Nephron (organoid): ENCODE results near the gene PLEKHA6.

Experiments
- H3K27ac Mint-ChIP-seq, 3 experiments: 2 replicates each; pipeline ENCODE4 v1.8.0; 2020; ENCODE audit warnings: mixed read lengths in 3 of 3, mild to moderate bottlenecking in 2 of 3, moderate library complexity in 1 of 3
- H3K27me3 Mint-ChIP-seq: 2 replicates; pipeline ENCODE4 v1.8.0; 2021; ENCODE audit warnings: low read depth, mild to moderate bottlenecking, moderate library complexity, mixed read lengths
- H3K36me3 Mint-ChIP-seq: 2 replicates; pipeline ENCODE4 v1.8.0; 2020; ENCODE audit warnings: low read depth, mixed read lengths
- H3K4me1 Mint-ChIP-seq: 2 replicates; pipeline ENCODE4 v1.8.0; 2020; ENCODE audit warnings: mixed read lengths
- H3K4me3 Mint-ChIP-seq, 3 experiments: 2 replicates each; pipeline ENCODE4 v1.8.0; 2020; ENCODE audit warnings: mild to moderate bottlenecking in 3 of 3, mixed read lengths in 3 of 3, moderate library complexity in 2 of 3
- H3K9me3 Mint-ChIP-seq: 2 replicates; pipeline ENCODE4 v1.8.0; 2020; ENCODE audit warnings: mixed read lengths
- TF ChIP-seq, protein P1 (sequence below), 3 experiments: fragments of 200-600 bp; sonication (generic); IDR thresholded peaks; one replicate each; pipeline ENCODE4 v1.5.0; 2021; ENCODE audit warnings: antibody characterized with exemption in 3 of 3; ENCODE audit not compliant: unreplicated experiment in 3 of 3

The PLEKHA6 gene

DNA sequence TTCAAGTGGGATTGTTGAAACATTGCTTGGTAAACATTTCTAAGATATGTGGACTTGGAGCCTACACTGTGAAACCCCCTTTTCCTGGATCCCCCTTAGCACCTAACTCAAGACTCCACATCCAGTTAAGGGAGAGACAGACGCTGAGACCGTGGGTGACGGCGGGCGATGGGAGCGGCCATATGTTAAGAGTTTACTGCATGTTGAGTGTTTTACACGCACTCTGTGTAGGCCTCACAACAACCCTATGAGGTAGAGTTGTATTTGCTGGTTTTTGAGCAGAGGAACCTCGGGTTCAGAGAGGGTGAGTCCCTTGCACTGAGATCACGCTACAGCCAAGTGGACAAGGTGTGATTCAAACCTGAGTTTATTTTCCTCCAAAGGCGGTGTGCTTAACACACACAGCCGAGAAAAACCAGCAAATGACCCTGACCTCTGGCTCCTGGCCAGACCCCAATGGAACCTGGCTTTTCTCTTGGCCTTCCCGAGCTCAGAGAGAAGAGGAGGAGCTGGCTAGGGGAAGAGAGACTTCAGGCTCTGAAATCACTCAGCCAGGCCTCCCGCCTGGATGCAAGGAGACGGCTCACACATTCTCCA is 99.0 kb downstream of the PLEKHA6 start:
- Mint-ChIP-seq H3K36me3 (peaks cover 56% of the 10 kb centered on the region), H3K4me1 (peaks cover 56% of the 10 kb centered on the region), H3K4me3 (no peak overlapping the region), H3K27me3 (no peaks in the 10 kb centered on the region), H3K9me3 (no peaks in the 10 kb centered on the region), H3K27ac (peak overlapping the region; percentile 8 to 35 (median 8))
- TF ChIP-seq, protein P1, sequence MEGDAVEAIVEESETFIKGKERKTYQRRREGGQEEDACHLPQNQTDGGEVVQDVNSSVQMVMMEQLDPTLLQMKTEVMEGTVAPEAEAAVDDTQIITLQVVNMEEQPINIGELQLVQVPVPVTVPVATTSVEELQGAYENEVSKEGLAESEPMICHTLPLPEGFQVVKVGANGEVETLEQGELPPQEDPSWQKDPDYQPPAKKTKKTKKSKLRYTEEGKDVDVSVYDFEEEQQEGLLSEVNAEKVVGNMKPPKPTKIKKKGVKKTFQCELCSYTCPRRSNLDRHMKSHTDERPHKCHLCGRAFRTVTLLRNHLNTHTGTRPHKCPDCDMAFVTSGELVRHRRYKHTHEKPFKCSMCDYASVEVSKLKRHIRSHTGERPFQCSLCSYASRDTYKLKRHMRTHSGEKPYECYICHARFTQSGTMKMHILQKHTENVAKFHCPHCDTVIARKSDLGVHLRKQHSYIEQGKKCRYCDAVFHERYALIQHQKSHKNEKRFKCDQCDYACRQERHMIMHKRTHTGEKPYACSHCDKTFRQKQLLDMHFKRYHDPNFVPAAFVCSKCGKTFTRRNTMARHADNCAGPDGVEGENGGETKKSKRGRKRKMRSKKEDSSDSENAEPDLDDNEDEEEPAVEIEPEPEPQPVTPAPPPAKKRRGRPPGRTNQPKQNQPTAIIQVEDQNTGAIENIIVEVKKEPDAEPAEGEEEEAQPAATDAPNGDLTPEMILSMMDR (IDR thresholded peaks at IDR 0.05; ENCODE audit: unreplicated experiment in 3 of 3) = no peak

DNA sequence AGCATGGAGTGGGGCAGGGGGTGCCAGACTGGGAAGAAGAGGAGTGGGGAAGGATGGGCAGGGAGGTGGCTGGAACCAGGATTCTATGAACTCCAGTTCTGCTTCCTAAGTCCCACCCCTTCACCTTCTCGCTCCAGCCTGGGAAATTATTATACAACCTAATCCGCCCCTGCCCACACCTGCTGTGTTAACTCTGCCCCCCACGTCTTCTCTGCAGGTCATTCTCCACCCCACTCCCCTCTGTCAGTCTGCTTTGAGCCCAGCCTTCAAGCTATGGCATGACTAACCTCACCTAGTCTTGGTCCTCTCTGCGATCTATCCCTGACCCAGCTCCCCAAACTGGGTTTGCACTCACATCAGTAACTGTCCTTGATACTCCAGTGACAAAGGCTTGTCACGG is 99.9 kb downstream of the PLEKHA6 start:
- no peak overlapping the region for H3K4me3 Mint-ChIP-seq
- peaks cover 62% of the 10 kb centered on the region for H3K36me3 Mint-ChIP-seq
- no peaks in the 10 kb centered on the region for H3K9me3 Mint-ChIP-seq
- peak overlapping the region in 2 of 3 experiments; percentile 1 to 35 for H3K27ac Mint-ChIP-seq
- H3K27me3 Mint-ChIP-seq = no peaks in the 10 kb centered on the region
- TF ChIP-seq, protein P1 (IDR thresholded peaks at IDR 0.05; ENCODE audit: unreplicated experiment in 3 of 3) = no peak
- peaks cover 50% of the 10 kb centered on the region for H3K4me1 Mint-ChIP-seq

DNA sequence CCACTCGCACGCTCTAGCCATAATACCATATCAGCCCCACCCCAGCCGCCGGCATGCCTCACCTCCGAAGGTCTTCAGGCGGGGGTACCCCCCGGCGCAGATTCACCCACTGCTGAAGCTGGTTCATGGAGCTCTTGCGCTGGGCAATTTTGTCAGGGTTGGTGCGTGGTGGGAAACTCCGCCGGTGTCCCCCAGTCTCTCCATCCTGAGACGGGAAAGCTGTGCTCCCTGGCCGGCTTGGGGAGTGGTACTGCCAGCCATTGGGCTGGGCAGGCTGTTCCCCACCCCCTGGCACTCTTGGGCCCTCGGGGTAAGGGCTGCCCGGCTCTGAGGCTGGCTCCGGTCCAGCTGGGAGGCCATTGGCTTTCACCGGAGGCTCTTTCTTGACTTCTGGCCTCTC is 100.5 kb downstream of the PLEKHA6 start:
- Mint-ChIP-seq H3K27ac (peak overlapping the region in 1 of 3 experiments; percentile 1), H3K4me3 (no peak overlapping the region), H3K4me1 (peaks cover 44% of the 10 kb centered on the region), H3K36me3 (peaks cover 62% of the 10 kb centered on the region), H3K9me3 (no peaks in the 10 kb centered on the region), H3K27me3 (no peaks in the 10 kb centered on the region)
- TF ChIP-seq, protein P1 (IDR thresholded peaks at IDR 0.05; ENCODE audit: unreplicated experiment in 3 of 3) = no peak

DNA sequence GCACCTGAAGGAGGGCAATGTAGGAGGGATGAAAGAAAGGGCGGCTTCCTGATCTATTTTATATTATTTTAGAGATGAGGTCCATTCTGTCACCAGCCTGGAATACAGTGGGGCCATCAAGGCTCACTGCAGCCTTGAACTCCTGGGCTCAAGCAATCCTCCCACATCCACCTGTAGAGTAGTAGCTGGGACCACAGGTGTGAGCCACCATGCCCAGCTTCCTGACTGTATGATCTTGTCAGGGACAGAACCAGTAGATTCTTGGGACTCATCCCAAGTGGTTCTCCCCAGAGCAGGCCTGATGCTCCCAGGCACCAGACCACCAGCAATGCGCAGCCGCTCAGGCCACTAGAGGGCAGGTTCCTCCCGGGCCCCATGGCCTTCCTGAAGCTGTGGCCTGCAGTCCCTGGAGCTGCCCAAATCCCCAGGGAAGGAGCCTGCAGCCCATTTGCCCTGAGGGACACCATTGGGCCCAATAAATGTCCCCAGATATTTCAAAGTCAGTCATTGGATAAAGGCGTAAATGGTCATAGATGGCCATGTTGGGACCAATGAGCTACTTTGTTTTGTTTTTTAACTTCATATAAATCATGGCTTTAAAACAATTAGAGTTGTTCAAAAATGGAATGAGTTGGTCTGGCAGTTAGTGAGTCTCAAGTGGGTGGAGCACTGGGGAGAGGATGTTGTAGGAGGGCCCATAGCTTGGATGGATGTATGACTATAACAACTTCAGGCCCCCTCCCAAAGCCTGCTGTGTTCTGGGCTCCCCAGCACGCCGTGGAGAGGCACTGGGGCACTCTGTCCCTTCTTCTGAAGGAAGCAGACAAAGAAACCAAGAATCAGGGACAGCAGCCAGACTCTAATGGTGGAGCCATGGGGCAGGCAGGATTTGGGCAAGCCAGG is 101.3 kb downstream of the PLEKHA6 start:
- H3K4me3 Mint-ChIP-seq = no peak overlapping the region
- peak overlapping the region; percentile 20 to 59 (median 52) for H3K27ac Mint-ChIP-seq
- H3K36me3 Mint-ChIP-seq = peaks cover 55% of the 10 kb centered on the region
- H3K9me3 Mint-ChIP-seq = no peaks in the 10 kb centered on the region
- TF ChIP-seq, protein P1 (IDR thresholded peaks at IDR 0.05; ENCODE audit: unreplicated experiment in 3 of 3) = peak; percentile 71 to 74 (median 72)
- no peaks in the 10 kb centered on the region for H3K27me3 Mint-ChIP-seq
- H3K4me1 Mint-ChIP-seq = peaks cover 37% of the 10 kb centered on the region

DNA sequence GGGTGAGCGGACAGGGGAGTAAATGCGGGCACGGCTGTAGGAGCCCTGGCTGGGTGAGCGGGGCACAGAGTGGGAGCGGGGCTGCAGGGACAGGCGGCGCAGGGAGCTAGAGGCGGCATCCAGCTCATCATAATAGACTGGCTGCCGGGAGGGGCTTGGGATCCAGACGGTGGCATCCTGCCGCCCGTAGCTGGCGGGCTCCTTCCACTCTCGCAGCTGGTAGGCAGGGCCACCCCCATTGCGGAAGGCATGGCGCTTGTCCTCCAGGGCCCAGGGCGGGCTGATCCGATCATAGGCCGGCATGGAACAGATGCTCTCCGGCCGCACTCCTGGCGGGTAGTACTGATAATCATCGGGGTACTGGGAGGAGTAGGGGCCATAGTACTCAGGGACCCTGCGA is 102.3 kb downstream of the PLEKHA6 start:
- Mint-ChIP-seq H3K4me3 (no peak overlapping the region), H3K9me3 (no peaks in the 10 kb centered on the region), H3K27ac (no peak overlapping the region), H3K36me3 (peaks cover 53% of the 10 kb centered on the region), H3K4me1 (peaks cover 27% of the 10 kb centered on the region), H3K27me3 (no peaks in the 10 kb centered on the region)
- TF ChIP-seq, protein P1 (IDR thresholded peaks at IDR 0.05; ENCODE audit: unreplicated experiment in 3 of 3) = no peak
